BJ (cell line): ENCODE results near the gene CFAP100. TPM values are rescaled to one million over a fixed set of nuclear protein-coding genes. Genes with fewer than 3 reads are reported as not detected.

ENCODE experiments used
- CTCF ChIA-PET: fragments of 350-600 bp; formaldehyde crosslinking; extraction: SDS; loops from one replicate; lab custom pipeline; 2021; ENCODE audit warnings: antibody characterized with exemption, inconsistent platforms; lab: Yijun Ruan, JAX
- POLR2A ChIA-PET: fragments of 300-600 bp; sonication (Branson Sonifier 250); formaldehyde crosslinking; extraction: SDS; loops from one replicate; lab custom pipeline; 2021; ENCODE audit warnings: antibody characterized with exemption; lab: Charles Lee
- DNase-seq: peaks from one replicate; pipeline ENCODE4 v3.0.0-alpha.2; 2011; ENCODE audit warnings: low read depth
- H3K27me3 ChIP-seq: 2 replicates; pipeline ENCODE4 v1.6.0; 2011; ENCODE audit warnings: low read length; ENCODE audit not compliant: control insufficient read depth, insufficient read depth
- H3K36me3 ChIP-seq: 2 replicates; pipeline ENCODE4 v1.5.1; 2011; ENCODE audit warnings: low read length; ENCODE audit not compliant: control insufficient read depth, insufficient read depth
- H3K4me3 ChIP-seq: 2 replicates; pipeline ENCODE4 v1.5.1; 2011; ENCODE audit warnings: low read depth, mild to moderate bottlenecking, control low read depth, low read length
- CTCF ChIP-seq: IDR thresholded peaks from 2 replicates; pipeline ENCODE4 v1.5.1; 2011; ENCODE audit warnings: low read depth, mild to moderate bottlenecking, control low read depth, inconsistent platforms, low read length, moderate library complexity; ENCODE audit not compliant: insufficient read depth
- polyA plus RNA-seq: library from polyadenylated mRNA; depleted of rRNA; stranded (reverse); fragments of >200 nt; gene quantifications from 2 replicates; pipeline ENCODE4 v1.2.3, GENCODE V29; 2011

The CFAP100 gene
- polyA plus RNA-seq, 1 experiment = not detected

GRCh38 chr3:126438746-126439145 is 44.0 kb downstream of the CFAP100 start:
- POLR2A ChIA-PET = no interaction called here
- Histone ChIP-seq H3K36me3 (peaks cover 11% of the 10 kb centered on the region), H3K27me3 (no peaks in the 10 kb centered on the region), H3K4me3 (no peak overlapping the region)
- TF ChIP-seq CTCF = no peak
- CTCF ChIA-PET = no interaction called here
- DNase-seq = no peak

GRCh38 chr3:126439346-126439967 is 44.7 kb downstream of the CFAP100 start:
- H3K36me3 ChIP-seq = peaks cover 11% of the 10 kb centered on the region
- no peak for DNase-seq
- ChIA-PET POLR2A (no interaction called here), CTCF (interaction anchor here (0.8 kb wide), 1 partner anchor 193 kb away, joined by 3 read pairs; no protein-coding TSS in a partner anchor)
- H3K4me3 ChIP-seq = no peak overlapping the region
- no peak for TF ChIP-seq CTCF
- no peaks in the 10 kb centered on the region for H3K27me3 ChIP-seq

GRCh38 chr3:126439968-126440708 is 45.4 kb downstream of the CFAP100 start:
- peaks cover 11% of the 10 kb centered on the region for H3K36me3 ChIP-seq
- CTCF ChIA-PET = interaction anchor here (0.8 kb wide), 1 partner anchor 194 kb away, joined by 3 read pairs; no protein-coding TSS in a partner anchor
- H3K4me3 ChIP-seq = no peak overlapping the region
- no peaks in the 10 kb centered on the region for H3K27me3 ChIP-seq
- DNase-seq = no peak
- TF ChIP-seq CTCF = no peak
- POLR2A ChIA-PET = no interaction called here

GRCh38 chr3:126440709-126440995 is 45.9 kb downstream of the CFAP100 start:
- Histone ChIP-seq H3K4me3 (no peak overlapping the region), H3K27me3 (no peaks in the 10 kb centered on the region), H3K36me3 (peaks cover 11% of the 10 kb centered on the region)
- TF ChIP-seq CTCF = no peak
- POLR2A ChIA-PET = no interaction called here
- no peak for DNase-seq
- CTCF ChIA-PET = no interaction called here

GRCh38 chr3:126441256-126441880 is 46.7 kb downstream of the CFAP100 start:
- no peaks in the 10 kb centered on the region for H3K27me3 ChIP-seq
- peaks cover 8% of the 10 kb centered on the region for H3K36me3 ChIP-seq
- DNase-seq = no peak
- TF ChIP-seq CTCF = no peak
- no peak overlapping the region for H3K4me3 ChIP-seq
- POLR2A ChIA-PET = no interaction called here
- CTCF ChIA-PET = no interaction called here
